IPS DF 6.9 (cell line): ENCODE data around the gene TLE1.
"Not testable (repeated sequence)": the region's sequence is repeated elsewhere in the genome, so short reads cannot be mapped to it uniquely, and the experiment has no call there.

Source experiments
- DNase-seq: peaks from one replicate; pipeline ENCODE4 v3.0.0-alpha.2; 2013; ENCODE audit warnings: low read depth, low spot score
- H3K27ac ChIP-seq: one replicate; pipeline ENCODE4 v1.5.1; 2013; ENCODE audit warnings: low read length, control low read depth
- H3K27me3 ChIP-seq: 2 replicates; pipeline ENCODE4 v1.6.1; 2013; ENCODE audit warnings: mild to moderate bottlenecking, low read length; ENCODE audit not compliant: control insufficient read depth, insufficient read depth
- H3K36me3 ChIP-seq: 2 replicates; pipeline ENCODE4 v1.6.1; 2013; ENCODE audit warnings: low read length; ENCODE audit not compliant: control insufficient read depth, insufficient read depth
- H3K4me1 ChIP-seq: 2 replicates; pipeline ENCODE4 v1.6.1; 2013; ENCODE audit warnings: low read length; ENCODE audit not compliant: control insufficient read depth, insufficient read depth
- H3K4me3 ChIP-seq: 2 replicates; pipeline ENCODE4 v1.5.1; 2013; ENCODE audit warnings: mild to moderate bottlenecking, low read length
- H3K9me3 ChIP-seq: 2 replicates; pipeline ENCODE4 v1.6.1; 2013; ENCODE audit warnings: low read length, inconsistent platforms; ENCODE audit not compliant: control insufficient read depth, insufficient read depth
- WGBS: extraction: QIAGEN DNeasy Blood & Tissue Kit; methylation state at CpG from one replicate; pipeline ENCODE4 v1.1.7; 2013; ENCODE audit warnings: mixed read lengths, missing lambda C conversion rate; ENCODE audit not compliant: insufficient read length, insufficient coverage; 5-methylcytosine and 5-hydroxymethylcytosine counted together

Gene TLE1

GRCh38 chr9:81689343-81690175 is at the start of gene TLE1:
TSS of gene TLE1 (minus strand) at chr9:81689547. CDS start at chr9:81688240, 1,307 bp downstream.
- H3K27ac ChIP-seq = no peak within 1 kb of the TSS

GRCh38 chr9:81737871-81738507 is 48.6 kb upstream of the TLE1 start:
- no peak for DNase-seq
- Histone ChIP-seq H3K27ac (no peak overlapping the region), H3K9me3 (no peaks in the 10 kb centered on the region), H3K4me3 (no peak overlapping the region), H3K27me3 (no peaks in the 10 kb centered on the region), H3K36me3 (no peaks in the 10 kb centered on the region), H3K4me1 (no peaks in the 10 kb centered on the region)
- WGBS = no CpG with 5 or more reads among the region's 6 CpGs

More at GRCh38 chr9:81689343-81690175, at the start of gene TLE1:
- peak; percentile 99 for DNase-seq
- H3K4me3 ChIP-seq = peak within 1 kb of the TSS; percentile 60
- WGBS = no CpG with 5 or more reads among the region's 95 CpGs
- H3K36me3 ChIP-seq = no peaks in the 10 kb centered on the region; the same call in 1 of the 2 replicates
- H3K27me3 ChIP-seq = no peaks in the 10 kb centered on the region
- H3K4me1 ChIP-seq = no peaks in the 10 kb centered on the region; the same call in 1 of the 2 replicates
- no peaks in the 10 kb centered on the region for H3K9me3 ChIP-seq

GRCh38 chr9:81730498-81730897 is 41.2 kb upstream of the TLE1 start:
- H3K27ac ChIP-seq = not testable (repeated sequence)

GRCh38 chr9:81729135-81729534 is 39.8 kb upstream of the TLE1 start:
- H3K27ac ChIP-seq = no peak overlapping the region
- no peaks in the 10 kb centered on the region for H3K36me3 ChIP-seq
- no peaks in the 10 kb centered on the region for H3K4me1 ChIP-seq
- no peaks in the 10 kb centered on the region for H3K9me3 ChIP-seq
- no peaks in the 10 kb centered on the region for H3K27me3 ChIP-seq
- H3K4me3 ChIP-seq = no peak overlapping the region
- no peak for DNase-seq
- no CpG with 5 or more reads among the region's 4 CpGs for WGBS

More at GRCh38 chr9:81730498-81730897, 41.2 kb upstream of the TLE1 start:
- H3K4me3 ChIP-seq, DNase-seq, H3K27me3 ChIP-seq, H3K4me1 ChIP-seq, H3K9me3 ChIP-seq, H3K36me3 ChIP-seq: not testable (repeated sequence)
- no CpG with 5 or more reads among the region's 3 CpGs for WGBS

- H3K9me3 ChIP-seq = no peaks in the 10 kb centered on the region
- H3K4me3 ChIP-seq = no peak overlapping the region
- no peaks in the 10 kb centered on the region for H3K36me3 ChIP-seq
- H3K27me3 ChIP-seq = no peaks in the 10 kb centered on the region
- H3K27ac ChIP-seq = no peak overlapping the region
- no peak for DNase-seq
- no peaks in the 10 kb centered on the region for H3K4me1 ChIP-seq
- WGBS = no CpG with 5 or more reads among the region's 3 CpGs
Measured at GRCh38 chr9:81724242-81724889, 35.0 kb upstream of the TLE1 start.

- H3K27ac ChIP-seq = no peak overlapping the region
- H3K4me3 ChIP-seq = no peak overlapping the region
- no peak for DNase-seq
- no peaks in the 10 kb centered on the region for H3K27me3 ChIP-seq
- no peaks in the 10 kb centered on the region for H3K4me1 ChIP-seq
- no CpG with 5 or more reads among the region's 3 CpGs for WGBS
- no peaks in the 10 kb centered on the region for H3K36me3 ChIP-seq
- H3K9me3 ChIP-seq = no peaks in the 10 kb centered on the region
Measured at GRCh38 chr9:81722277-81722676, 32.9 kb upstream of the TLE1 start.

- Histone ChIP-seq H3K4me1 (0 out of 2 replicates have a peak, but pooled peaks cover 1% of the 10 kb centered on the region), H3K27me3 (no peaks in the 10 kb centered on the region), H3K4me3 (no peak overlapping the region), H3K9me3 (no peaks in the 10 kb centered on the region), H3K27ac (no peak overlapping the region), H3K36me3 (no peaks in the 10 kb centered on the region)
- WGBS = no CpG with 5 or more reads among the region's 9 CpGs
- no peak for DNase-seq
Measured at GRCh38 chr9:81720450-81721086, 31.2 kb upstream of the TLE1 start.

GRCh38 chr9:81719972-81720371 is 30.6 kb upstream of the TLE1 start:
- Histone ChIP-seq H3K4me3 (no peak overlapping the region), H3K4me1 (0 out of 2 replicates have a peak, but pooled peaks cover 1% of the 10 kb centered on the region), H3K27me3 (no peaks in the 10 kb centered on the region), H3K36me3 (no peaks in the 10 kb centered on the region), H3K9me3 (no peaks in the 10 kb centered on the region), H3K27ac (no peak overlapping the region)
- no CpG with 5 or more reads among the region's 4 CpGs for WGBS
- no peak for DNase-seq

GRCh38 chr9:81718244-81718643 is 28.9 kb upstream of the TLE1 start:
- Histone ChIP-seq H3K4me3 (no peak overlapping the region), H3K27me3 (no peaks in the 10 kb centered on the region), H3K4me1 (0 out of 2 replicates have a peak, but pooled peaks cover 1% of the 10 kb centered on the region), H3K27ac (no peak overlapping the region), H3K9me3 (no peaks in the 10 kb centered on the region), H3K36me3 (no peaks in the 10 kb centered on the region)
- no peak for DNase-seq
- WGBS = no CpG with 5 or more reads among the region's 6 CpGs

GRCh38 chr9:81717747-81718077 is 28.4 kb upstream of the TLE1 start:
- no peak for DNase-seq
- Histone ChIP-seq H3K36me3 (no peaks in the 10 kb centered on the region), H3K9me3 (no peaks in the 10 kb centered on the region), H3K4me1 (0 out of 2 replicates have a peak, but pooled peaks cover 1% of the 10 kb centered on the region), H3K27me3 (no peaks in the 10 kb centered on the region), H3K27ac (no peak overlapping the region), H3K4me3 (no peak overlapping the region)
